Neuronal stem cell (in vitro differentiated cells): ENCODE data around the gene NDUFB1.

Experiments used
- DNase-seq: peaks from one replicate; pipeline ENCODE4 v3.0.0-alpha.2; 2013; ENCODE audit warnings: low spot score
- H2AFZ ChIP-seq: one replicate; pipeline ENCODE4 v1.6.1; 2013; ENCODE audit warnings: mild to moderate bottlenecking, low read length, inconsistent platforms
- H2AK5ac ChIP-seq: 2 replicates; pipeline ENCODE4 v1.6.1; 2013; ENCODE audit warnings: low read depth, mild to moderate bottlenecking, inconsistent platforms, low read length, moderate library complexity, mixed read lengths
- H2BK120ac ChIP-seq: 2 replicates; pipeline ENCODE4 v1.6.1; 2013; ENCODE audit warnings: low read depth, mild to moderate bottlenecking, inconsistent platforms, low read length, moderate library complexity, mixed read lengths
- H2BK12ac ChIP-seq: one replicate; pipeline ENCODE4 v1.6.1; 2013; ENCODE audit warnings: low read length, inconsistent platforms
- H2BK15ac ChIP-seq: 2 replicates; pipeline ENCODE4 v1.6.1; 2013; ENCODE audit warnings: mild to moderate bottlenecking, low read length, inconsistent platforms, mixed read lengths
- H2BK5ac ChIP-seq: one replicate; pipeline ENCODE4 v1.6.1; 2013; ENCODE audit warnings: inconsistent platforms, mild to moderate bottlenecking, low read length, moderate library complexity
- H3K14ac ChIP-seq: one replicate; pipeline ENCODE4 v1.6.1; 2013; ENCODE audit warnings: low read length, inconsistent platforms
- H3K18ac ChIP-seq: 2 replicates; pipeline ENCODE4 v1.6.1; 2013; ENCODE audit warnings: low read length, inconsistent platforms
- H3K23ac ChIP-seq: 2 replicates; pipeline ENCODE4 v1.6.1; 2013; ENCODE audit warnings: low read depth, mild to moderate bottlenecking, mixed read lengths, low read length, inconsistent platforms; ENCODE audit not compliant: poor library complexity
- H3K27ac ChIP-seq: replicated peaks from 3 replicates; pipeline ENCODE4 v1.5.1; 2013; ENCODE audit warnings: low read length, inconsistent platforms
- H3K27me3 ChIP-seq, 3 experiments: 2 replicates each; pipeline ENCODE4 v1.6.1; 2013; ENCODE audit warnings: low read length in 3 of 3, mild to moderate bottlenecking in 2 of 3, inconsistent platforms in 1 of 3, low read depth in 1 of 3, mixed read lengths in 1 of 3, moderate library complexity in 1 of 3; ENCODE audit not compliant: control insufficient read depth in 3 of 3, insufficient read depth in 3 of 3
- H3K36me3 ChIP-seq, 2 donors: replicated peaks in 1 of 2; 2 replicates each; pipeline ENCODE4 v1.6.1; 2013; ENCODE audit warnings: low read length in 2 of 2; ENCODE audit not compliant: control insufficient read depth in 2 of 2, insufficient read depth in 2 of 2
- H3K4ac ChIP-seq: 2 replicates; pipeline ENCODE4 v1.6.1; 2013; ENCODE audit warnings: inconsistent platforms, mild to moderate bottlenecking, low read length, moderate library complexity
- H3K4me1 ChIP-seq, 2 donors: 1 replicate in 1 of 2; 2 replicates in 1 of 2; pipeline ENCODE4 v1.6.1; 2013; ENCODE audit warnings: low read length in 2 of 2, low read depth in 1 of 2; ENCODE audit not compliant: control insufficient read depth in 2 of 2, insufficient read depth in 1 of 2
- H3K4me2 ChIP-seq: one replicate; pipeline ENCODE4 v1.6.1; 2013; ENCODE audit warnings: mild to moderate bottlenecking, low read length, inconsistent platforms; ENCODE audit not compliant: insufficient read depth, poor library complexity, severe bottlenecking
- H3K4me3 ChIP-seq, 2 donors: 2 replicates each; pipeline ENCODE4 v1.5.1; 2013; ENCODE audit warnings: low read length in 2 of 2, mild to moderate bottlenecking in 2 of 2, inconsistent platforms in 1 of 2, moderate library complexity in 1 of 2
- H3K79me1 ChIP-seq: one replicate; pipeline ENCODE4 v1.6.1; 2013; ENCODE audit warnings: low read depth, mild to moderate bottlenecking, inconsistent platforms, low read length, moderate library complexity
- H3K9ac ChIP-seq: one replicate; pipeline ENCODE4 v1.6.1; 2013; ENCODE audit warnings: mild to moderate bottlenecking, low read depth, low read length, inconsistent platforms; ENCODE audit not compliant: poor library complexity
- H3K9me3 ChIP-seq, 2 donors: replicated peaks in 1 of 2; 2 replicates each; pipeline versions ENCODE3 to v1.6.1; 2013; ENCODE audit warnings: low read length in 2 of 2, mild to moderate bottlenecking in 2 of 2, inconsistent platforms in 1 of 2, low read depth in 1 of 2, mixed read lengths in 1 of 2, moderate library complexity in 1 of 2; ENCODE audit not compliant: control insufficient read depth in 2 of 2, insufficient read depth in 1 of 2
- H4K8ac ChIP-seq: one replicate; pipeline ENCODE4 v1.6.1; 2013; ENCODE audit warnings: low read depth, mild to moderate bottlenecking, inconsistent platforms, low read length, moderate library complexity
- H4K91ac ChIP-seq: one replicate; pipeline ENCODE4 v1.6.1; 2013; ENCODE audit warnings: low read length, low read depth, mild to moderate bottlenecking, inconsistent platforms; ENCODE audit not compliant: poor library complexity
- WGBS, 2 donors: extraction: QIAGEN DNeasy Blood & Tissue Kit; methylation state at CpG; one replicate each; pipeline ENCODE4 v1.1.7; 2013; ENCODE audit warnings: missing lambda C conversion rate in 2 of 2, mixed read lengths in 1 of 2; ENCODE audit not compliant: insufficient read length in 2 of 2, insufficient replicate concordance in 1 of 2; ENCODE audit errors: extremely low coverage in 2 of 2; 5-methylcytosine and 5-hydroxymethylcytosine counted together

The NDUFB1 gene

DNA sequence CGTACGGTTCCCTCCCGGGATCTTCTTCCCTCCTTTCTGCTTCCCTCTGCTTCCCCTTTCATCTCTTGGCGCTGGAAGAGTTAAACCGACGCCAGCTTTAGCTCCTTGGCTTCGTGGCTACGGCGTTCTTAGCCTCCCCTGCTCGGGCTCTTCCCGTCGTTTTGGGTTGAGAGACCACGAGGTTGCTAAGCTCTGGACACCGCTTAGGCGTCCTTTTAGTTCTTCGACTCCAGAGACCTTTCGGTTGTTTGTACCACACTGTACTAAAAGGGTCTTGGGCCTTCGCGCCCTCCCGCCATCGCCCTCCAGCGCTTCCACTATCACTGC is 808 bp upstream of the NDUFB1 start:
- H2AFZ ChIP-seq, result peak overlapping the region; percentile 97
- H3K18ac ChIP-seq, result peak overlapping the region; percentile 92
- no peak overlapping the region for H2BK15ac ChIP-seq
- H3K4me3 ChIP-seq, result peak overlapping the region; percentile 86 to 88
- H2BK120ac ChIP-seq, result no peak overlapping the region
- no CpG with 5 or more reads among the region's 22 CpGs for WGBS, 2 donors
- H3K4me1 ChIP-seq, result peaks cover 2% of the 10 kb centered on the region in 2 donors
- no peaks in the 10 kb centered on the region for H3K9me3 ChIP-seq
- H3K4ac ChIP-seq, result no peak overlapping the region
- peak overlapping the region; percentile 58 for H2AK5ac ChIP-seq
- H3K4me2 ChIP-seq, result peak overlapping the region; percentile 68
- no peak overlapping the region for H4K8ac ChIP-seq
- peak overlapping the region; percentile 5 for H3K23ac ChIP-seq
- no peak overlapping the region for H2BK12ac ChIP-seq
- peak overlapping the region; percentile 40 for H2BK5ac ChIP-seq
- H3K14ac ChIP-seq, result peak overlapping the region; percentile 10
- H4K91ac ChIP-seq, result no peak overlapping the region
- H3K9ac ChIP-seq, result peak overlapping the region; percentile 95
- peaks cover 5 to 68% of the 10 kb centered on the region in 2 donors for H3K36me3 ChIP-seq
- peak overlapping the region; percentile 83 for H3K27ac ChIP-seq
- peaks cover 4% of the 10 kb centered on the region for H3K79me1 ChIP-seq
- DNase-seq, result peak; percentile 37
- no peaks in the 10 kb centered on the region for H3K27me3 ChIP-seq

DNA sequence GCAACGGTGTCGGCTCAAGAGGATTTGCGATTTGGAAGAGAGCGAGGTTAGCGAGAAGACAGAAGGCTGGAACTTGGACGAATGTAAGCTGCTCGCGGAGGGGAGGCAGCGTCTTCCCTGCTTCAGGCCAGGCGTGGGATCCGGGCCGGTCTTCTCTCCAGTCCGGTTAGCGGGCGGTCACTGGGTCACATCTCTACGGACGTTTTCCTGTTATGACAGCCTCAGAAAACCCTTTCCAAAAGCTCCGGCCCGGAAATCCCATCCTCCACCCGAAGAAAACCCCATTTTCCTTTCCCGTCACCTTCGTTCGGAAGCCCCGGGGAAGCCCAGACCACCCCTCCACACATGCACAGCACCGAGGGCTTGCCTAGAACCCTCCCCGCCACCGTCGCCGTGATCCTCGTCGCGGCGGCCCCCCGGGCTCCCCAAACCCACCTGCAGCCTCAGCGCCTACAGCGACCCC is 268 bp downstream of the NDUFB1 start:
- Histone ChIP-seq H3K4me1 (peaks cover 2% of the 10 kb centered on the region in 2 donors), H3K79me1 (peaks cover 4% of the 10 kb centered on the region), H3K14ac (peak overlapping the region; percentile 89), H2BK5ac (peak overlapping the region; percentile 40), H2BK15ac (no peak overlapping the region), H3K23ac (peak overlapping the region; percentile 5), H3K9me3 (no peaks in the 10 kb centered on the region), H2BK12ac (no peak overlapping the region), H3K4ac (no peak overlapping the region), H3K4me3 (peak overlapping the region; percentile 86 to 88), H3K27me3 (no peaks in the 10 kb centered on the region), H2AK5ac (no peak overlapping the region), H3K18ac (peak overlapping the region; percentile 97), H4K91ac (no peak overlapping the region), H2BK120ac (no peak overlapping the region), H2AFZ (peak overlapping the region; percentile 97), H3K4me2 (peak overlapping the region; percentile 43), H4K8ac (no peak overlapping the region), H3K27ac (peak overlapping the region; percentile 51), H3K9ac (peak overlapping the region; percentile 91), H3K36me3 (peaks cover 4 to 67% of the 10 kb centered on the region in 2 donors)
- WGBS, 2 donors, result no CpG with 5 or more reads among the region's 36 CpGs
- peak; percentile 20 for DNase-seq

GRCh38 chr14:92109490-92109889 is 12.0 kb downstream of the NDUFB1 start:
- Histone ChIP-seq H3K18ac (no peak overlapping the region), H3K4me1 (peaks cover 3 to 9% of the 10 kb centered on the region in 2 donors), H2BK120ac (no peak overlapping the region), H3K27me3 (no peaks in the 10 kb centered on the region), H3K36me3 (no peaks in the 10 kb centered on the region), H3K9me3 (no peaks in the 10 kb centered on the region), H2BK15ac (no peak overlapping the region), H2AFZ (no peak overlapping the region), H3K4me2 (no peak overlapping the region), H3K23ac (no peak overlapping the region), H3K4ac (no peak overlapping the region), H2AK5ac (no peak overlapping the region), H2BK12ac (no peak overlapping the region), H2BK5ac (no peak overlapping the region), H4K91ac (no peak overlapping the region), H3K9ac (no peak overlapping the region), H3K4me3 (no peak overlapping the region), H3K79me1 (peaks cover 6% of the 10 kb centered on the region), H4K8ac (no peak overlapping the region), H3K27ac (no peak overlapping the region), H3K14ac (no peak overlapping the region)
- WGBS, 2 donors, result no CpG with 5 or more reads among the region's 5 CpGs
- DNase-seq, result no peak

DNA sequence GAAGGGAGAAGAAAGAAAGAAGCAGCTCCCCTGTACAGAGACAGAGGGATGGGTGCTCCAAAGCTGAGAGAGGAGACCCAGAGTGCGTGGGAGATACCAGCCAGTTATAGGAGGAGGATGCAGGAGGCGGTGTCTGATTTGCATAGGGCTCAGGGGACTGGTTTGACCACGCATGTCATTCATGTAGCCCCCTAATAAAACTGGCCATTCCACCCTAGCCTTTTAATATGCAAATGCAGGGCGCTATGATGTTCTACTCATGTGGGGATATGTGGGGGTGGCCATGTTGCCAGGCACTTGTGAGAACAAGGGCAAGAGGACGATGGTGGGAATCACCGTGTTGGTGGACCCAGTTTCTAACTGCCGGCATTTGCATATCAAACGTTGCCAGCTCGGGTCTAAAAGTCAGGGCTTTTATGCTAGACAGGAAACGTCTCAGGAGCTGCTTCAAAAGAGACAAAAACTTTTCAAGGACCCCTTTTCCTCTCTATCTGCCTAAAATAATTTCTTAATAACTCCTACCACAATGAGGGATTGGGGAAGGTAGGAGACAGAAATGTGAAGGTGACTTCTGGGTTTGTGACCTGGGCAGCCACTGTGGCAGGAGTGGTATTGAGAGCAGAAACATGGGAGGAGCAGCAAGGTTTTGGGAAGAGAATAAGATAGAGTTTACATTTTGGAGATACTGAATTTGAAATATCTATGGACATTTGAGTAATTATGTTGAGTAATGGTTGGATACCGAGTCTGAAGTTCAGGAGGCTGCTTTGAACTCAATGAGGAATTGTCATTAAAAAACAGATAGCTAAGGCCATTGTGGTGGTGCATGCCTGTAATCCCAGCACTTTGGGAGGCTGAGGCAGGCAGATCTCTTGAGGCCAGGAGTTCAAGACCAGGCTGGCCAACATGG is 12.9 kb downstream of the NDUFB1 start:
- Histone ChIP-seq H3K9me3 (no peaks in the 10 kb centered on the region), H3K36me3 (no peaks in the 10 kb centered on the region), H3K4ac (no peak overlapping the region), H4K91ac (no peak overlapping the region), H2BK12ac (no peak overlapping the region), H3K27ac (no peak overlapping the region), H3K9ac (no peak overlapping the region), H4K8ac (no peak overlapping the region), H3K14ac (no peak overlapping the region), H2BK5ac (no peak overlapping the region), H3K79me1 (peaks cover 9% of the 10 kb centered on the region), H3K4me2 (no peak overlapping the region), H3K4me3 (no peak overlapping the region), H3K18ac (peak overlapping the region; percentile 21), H2BK15ac (no peak overlapping the region), H3K4me1 (peaks cover 3 to 9% of the 10 kb centered on the region in 2 donors), H3K23ac (no peak overlapping the region), H2AK5ac (no peak overlapping the region), H2BK120ac (no peak overlapping the region), H2AFZ (peak overlapping the region; percentile 83), H3K27me3 (no peaks in the 10 kb centered on the region)
- no CpG with 5 or more reads among the region's 11 CpGs for WGBS, 2 donors
- DNase-seq, result no peak
